Natural killer cell (primary cell): ENCODE results near the gene ZNF669. TPM values are rescaled to one million over a fixed set of nuclear protein-coding genes. Genes with fewer than 3 reads are reported as not detected.

Experiments used
- ATAC-seq, 3 donors: fragments of 150-1000 bp in 2 of 3; fragments of 200-7000 bp in 1 of 3; cut with Tn5 transposase; 1 replicate in 1 of 3; 2 replicates in 2 of 3; pipeline ENCODE4 v1.10.0; 2021; ENCODE audit warnings: mild to moderate bottlenecking in 2 of 3, moderate library complexity in 2 of 3
- DNase-seq, 2 donors: peaks; one replicate each; pipeline versions ENCODE4 v3.0.0 to v3.0.0-alpha.2; 2013 to 2021; ENCODE audit warnings: mixed read lengths in 1 of 2
- H3K27ac ChIP-seq: one replicate; pipeline ENCODE4 v1.5.1; 2013; ENCODE audit warnings: mild to moderate bottlenecking, low read length
- H3K27me3 ChIP-seq: one replicate; pipeline ENCODE4 v1.6.1; 2013; ENCODE audit warnings: low read length; ENCODE audit not compliant: control insufficient read depth, insufficient read depth
- H3K36me3 ChIP-seq: one replicate; pipeline ENCODE4 v1.6.1; 2013; ENCODE audit warnings: low read length; ENCODE audit not compliant: control insufficient read depth, insufficient read depth
- H3K4me1 ChIP-seq: one replicate; pipeline ENCODE4 v1.6.1; 2013; ENCODE audit warnings: low read length; ENCODE audit not compliant: control insufficient read depth, insufficient read depth
- H3K4me3 ChIP-seq: one replicate; pipeline ENCODE4 v1.5.1; 2013; ENCODE audit warnings: low read length
- H3K9me3 ChIP-seq: one replicate; pipeline ENCODE4 v1.6.1; 2013; ENCODE audit warnings: low read length; ENCODE audit not compliant: control insufficient read depth, insufficient read depth
- H3K27ac Mint-ChIP-seq, 2 donors: one replicate each; pipeline ENCODE4 v1.8.0; 2022; ENCODE audit warnings: mild to moderate bottlenecking in 2 of 2, mixed read lengths in 2 of 2, moderate library complexity in 1 of 2
- H3K27me3 Mint-ChIP-seq, 2 donors: one replicate each; pipeline ENCODE4 v1.8.0; 2022; ENCODE audit warnings: low read depth in 2 of 2, mixed read lengths in 2 of 2
- H3K36me3 Mint-ChIP-seq: one replicate; pipeline ENCODE4 v1.8.0; 2022; ENCODE audit warnings: mixed read lengths
- H3K4me1 Mint-ChIP-seq, 2 donors: one replicate each; pipeline ENCODE4 v1.8.0; 2022; ENCODE audit warnings: mixed read lengths in 2 of 2
- H3K4me3 Mint-ChIP-seq: one replicate; pipeline ENCODE4 v1.8.0; 2022; ENCODE audit warnings: mild to moderate bottlenecking, moderate library complexity, mixed read lengths
- H3K9me3 Mint-ChIP-seq, 2 donors: one replicate each; pipeline ENCODE4 v1.8.0; 2022; ENCODE audit warnings: mixed read lengths in 2 of 2
- CTCF ChIP-seq: fragments of 200-600 bp; IDR thresholded peaks from one replicate; pipeline ENCODE4 v1.8.0; 2022; ENCODE audit warnings: antibody characterized with exemption
- WGBS: methylation state at CpG from one replicate; pipeline ENCODE4 v1.1.7; 2013; ENCODE audit warnings: missing lambda C conversion rate; ENCODE audit not compliant: insufficient coverage; 5-methylcytosine and 5-hydroxymethylcytosine counted together
- intact Hi-C: fragments of 100-400 bp; cut with micrococcal nuclease; formaldehyde crosslinking; loops from one replicate; pipeline ENCODE4 v1.14.2; 2022
- total RNA-seq, 4 donors: library from RNA; stranded (reverse); fragments of 120-200 nt in 1 of 4; gene quantifications; one replicate each; pipeline versions ENCODE4 v1.2.3 to v1.2.4, GENCODE V29; 2013 to 2022

ZNF669 gene
- total RNA-seq, 3 donors from 2014 or later (not counting 1 experiment from before 2014, with no cell fraction given) = 16.2 to 18.3 (median 17.0) TPM

- DNase-seq (no peak), ATAC-seq (no peak)
- Mint-ChIP-seq H3K27me3 (peaks cover 4 to 8% of the 10 kb centered on the region in 2 donors), H3K27ac (no peak overlapping the region), H3K4me3 (no peak overlapping the region), H3K36me3 (no peaks in the 10 kb centered on the region), H3K9me3 (no peaks in the 10 kb centered on the region), H3K4me1 (no peaks in the 10 kb centered on the region)
- no peaks in the 10 kb centered on the region for H3K27me3 ChIP-seq
- WGBS = 98% methylated on average over 7 of the region's 8 CpGs
- TF ChIP-seq CTCF = no peak
- no peaks in the 10 kb centered on the region for H3K4me1 ChIP-seq
- H3K4me3 ChIP-seq = no peak overlapping the region
- no peaks in the 10 kb centered on the region for H3K9me3 ChIP-seq
- no peak overlapping the region for H3K27ac ChIP-seq
- H3K36me3 ChIP-seq = no peaks in the 10 kb centered on the region
- intact Hi-C loops = no loop called here
Measured at GRCh38 chr1:247085310-247085709, 18.8 kb downstream of the ZNF669 start.

- TF ChIP-seq CTCF = no peak
- no peaks in the 10 kb centered on the region for H3K36me3 Mint-ChIP-seq
- ATAC-seq = no peak
- H3K9me3 Mint-ChIP-seq = no peaks in the 10 kb centered on the region
- no peak for DNase-seq
- Histone ChIP-seq H3K4me3 (no peak overlapping the region), H3K9me3 (no peaks in the 10 kb centered on the region), H3K27me3 (no peaks in the 10 kb centered on the region), H3K27ac (no peak overlapping the region), H3K36me3 (no peaks in the 10 kb centered on the region), H3K4me1 (no peaks in the 10 kb centered on the region)
- H3K27ac Mint-ChIP-seq = no peak overlapping the region
- intact Hi-C loops = no loop called here
- no peaks in the 10 kb centered on the region for H3K4me1 Mint-ChIP-seq
- peaks cover 4 to 8% of the 10 kb centered on the region in 2 donors for H3K27me3 Mint-ChIP-seq
- no peak overlapping the region for H3K4me3 Mint-ChIP-seq
- 94% methylated on average over 8 of the region's 8 CpGs for WGBS
Measured at GRCh38 chr1:247084771-247085170, 19.4 kb downstream of the ZNF669 start.

- 49% methylated on average over 23 of the region's 23 CpGs for WGBS
- H3K27me3 Mint-ChIP-seq = peaks cover 4 to 8% of the 10 kb centered on the region in 2 donors
- peak overlapping the region; percentile 68 to 80 for H3K27ac Mint-ChIP-seq
- ATAC-seq (no peak), DNase-seq (peak in 1 of 2 donors; percentile 39)
- peak overlapping the region; percentile 91 for H3K4me3 Mint-ChIP-seq
- H3K4me1 ChIP-seq = peaks cover 19% of the 10 kb centered on the region
- H3K4me3 ChIP-seq = peak overlapping the region; percentile 82
- H3K4me1 Mint-ChIP-seq = peaks cover 31 to 36% of the 10 kb centered on the region in 2 donors
- no peaks in the 10 kb centered on the region for H3K9me3 ChIP-seq
- no peak for TF ChIP-seq CTCF
- H3K27me3 ChIP-seq = no peaks in the 10 kb centered on the region
- H3K36me3 Mint-ChIP-seq = no peaks in the 10 kb centered on the region
- H3K36me3 ChIP-seq = no peaks in the 10 kb centered on the region
- intact Hi-C loops = loop anchor here (2.0 to 5.0 kb wide), 2 partner anchors 25 to 147 kb away; partner anchors contain the start of genes AHCTF1 and ZNF669
- H3K27ac ChIP-seq = no peak overlapping the region
- no peaks in the 10 kb centered on the region for H3K9me3 Mint-ChIP-seq
Measured at GRCh38 chr1:247079141-247079874, 24.8 kb downstream of the ZNF669 start.
